Measurements from ENCODE around the gene PRIM2.
"Not testable (repeated sequence)": the region's sequence is repeated elsewhere in the genome, so short reads cannot be mapped to it uniquely, and the experiment has no call there.

Gene PRIM2

DNA sequence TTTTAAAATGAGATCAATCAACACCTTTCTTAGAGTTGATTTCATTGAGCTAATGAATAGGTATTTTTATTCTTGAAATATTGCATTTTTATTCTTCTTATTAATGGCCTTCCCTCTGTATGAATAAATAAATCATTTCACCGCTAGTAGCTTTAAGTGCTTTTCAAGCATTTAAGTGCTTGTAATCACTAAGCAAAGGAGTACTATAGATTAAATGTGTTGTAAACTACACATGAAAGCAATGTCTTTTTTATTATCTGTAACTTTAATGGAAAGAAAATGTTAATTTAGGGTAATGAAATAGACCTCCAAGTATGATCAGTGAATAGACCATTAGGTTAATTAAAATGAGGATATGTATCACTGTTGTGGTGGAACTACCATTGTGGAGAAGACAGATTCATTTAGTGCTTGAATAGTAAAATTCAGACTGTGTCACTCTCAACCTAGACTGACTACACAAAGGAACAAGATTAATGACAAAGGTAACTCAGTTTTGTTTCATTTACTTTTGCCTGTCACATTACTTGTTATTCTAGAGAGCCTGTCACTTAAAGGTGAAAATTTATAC, 132.2 kb downstream of the PRIM2 start:
- not testable (repeated sequence) for DNase-seq (ENCODE audit: low read depth)

DNA sequence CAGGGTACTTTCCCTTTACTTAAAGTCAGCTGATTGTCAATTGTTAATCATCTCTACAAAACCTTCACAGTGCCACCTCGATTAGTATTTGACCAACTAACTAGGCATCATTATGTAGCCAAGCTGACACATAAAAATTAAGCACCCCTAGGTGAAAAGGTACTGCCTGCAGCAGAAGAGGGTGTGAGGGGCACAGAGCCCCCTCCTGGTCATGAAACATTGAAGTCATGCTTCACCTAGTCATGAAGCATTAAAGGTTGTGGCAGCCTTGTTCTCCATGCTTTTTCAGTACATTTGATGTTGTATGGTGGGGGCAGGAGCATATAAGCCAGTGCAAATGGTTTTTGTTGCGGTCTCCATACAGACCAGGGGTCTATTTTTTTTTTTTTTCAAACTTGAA, 142.4 kb downstream of the PRIM2 start:
- not testable (repeated sequence) for DNase-seq (ENCODE audit: low read depth)

DNA sequence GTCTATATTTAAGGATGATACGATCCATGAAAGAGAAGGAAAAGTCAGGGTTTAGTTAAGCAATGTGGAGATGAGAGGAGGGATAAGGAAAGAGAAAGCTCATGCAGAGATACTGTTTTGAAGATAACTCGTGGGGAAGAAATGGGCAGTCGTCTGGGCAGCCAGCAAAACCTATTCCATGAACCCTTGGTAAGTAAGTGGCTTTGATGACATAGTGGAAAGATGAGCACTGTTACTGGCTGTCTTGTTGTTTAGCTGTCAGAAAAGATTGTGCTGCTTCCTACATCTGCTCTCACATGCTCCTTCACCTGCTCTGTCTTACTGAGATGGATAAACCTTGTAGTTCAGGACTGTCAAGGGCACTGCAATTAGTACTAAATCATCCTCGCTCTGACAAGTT, 143.6 kb downstream of the PRIM2 start:
- not testable (repeated sequence) for DNase-seq (ENCODE audit: low read depth)

DNA sequence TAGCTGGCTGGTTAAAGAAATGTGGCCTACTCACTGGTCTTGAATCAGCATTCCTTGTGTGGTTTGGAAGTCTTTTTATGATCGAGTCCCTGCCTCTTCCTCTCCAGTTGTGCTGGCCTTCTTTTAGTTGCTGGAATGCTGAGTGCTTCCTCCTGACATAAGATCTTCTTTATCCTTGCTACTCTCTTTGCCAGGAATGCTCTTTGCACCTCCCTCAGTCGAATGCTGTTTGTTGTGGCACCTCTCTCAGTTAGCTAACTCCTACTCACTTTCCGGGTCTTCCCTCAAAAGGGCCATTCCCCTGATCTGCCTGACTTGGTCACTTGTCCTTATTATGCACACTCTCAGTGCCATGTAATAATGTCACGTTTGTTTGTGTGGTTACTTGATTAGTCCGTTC, 146.4 kb downstream of the PRIM2 start:
- not testable (repeated sequence) for DNase-seq (ENCODE audit: low read depth)

DNA sequence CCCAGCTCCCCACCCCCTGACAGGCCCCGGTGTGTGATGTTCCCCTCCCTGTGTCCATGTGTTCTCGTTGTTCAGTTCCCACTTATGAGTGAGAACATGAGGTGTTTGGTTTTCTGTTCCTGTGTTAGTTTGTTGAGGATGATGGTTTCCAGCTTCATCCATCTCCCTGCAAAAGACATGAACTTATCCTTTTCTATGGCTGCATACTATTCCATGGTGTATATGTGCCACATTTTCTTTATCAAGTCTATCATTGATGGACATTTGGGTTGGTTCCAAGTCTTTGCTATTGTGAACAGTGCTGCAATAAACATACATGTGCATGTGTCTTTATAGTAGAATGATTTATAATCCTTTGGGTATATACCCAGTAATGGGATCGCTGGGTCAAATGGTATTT, 148.5 kb downstream of the PRIM2 start:
- DNase-seq (ENCODE audit: low read depth): not testable (repeated sequence)

DNA sequence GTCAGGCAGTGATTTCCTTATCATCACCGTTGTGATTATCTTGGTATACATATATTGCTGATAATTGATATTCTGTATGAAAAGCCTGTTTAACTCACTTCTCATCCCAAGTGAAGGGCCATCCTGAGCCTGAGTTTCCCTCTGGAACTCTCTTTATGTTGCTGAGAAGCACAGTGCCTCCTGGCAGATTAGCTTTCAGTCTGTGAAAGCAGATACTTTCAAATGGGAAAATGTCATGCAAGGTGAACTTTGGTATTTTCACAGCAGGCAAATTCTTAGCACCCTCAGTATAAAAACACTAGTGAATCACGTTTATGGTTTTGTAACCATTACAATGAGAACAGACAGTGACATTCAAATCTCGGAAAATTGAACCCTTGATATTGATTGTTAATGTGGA, 151.6 kb downstream of the PRIM2 start:
- no peak for DNase-seq (ENCODE audit: low read depth)

DNA sequence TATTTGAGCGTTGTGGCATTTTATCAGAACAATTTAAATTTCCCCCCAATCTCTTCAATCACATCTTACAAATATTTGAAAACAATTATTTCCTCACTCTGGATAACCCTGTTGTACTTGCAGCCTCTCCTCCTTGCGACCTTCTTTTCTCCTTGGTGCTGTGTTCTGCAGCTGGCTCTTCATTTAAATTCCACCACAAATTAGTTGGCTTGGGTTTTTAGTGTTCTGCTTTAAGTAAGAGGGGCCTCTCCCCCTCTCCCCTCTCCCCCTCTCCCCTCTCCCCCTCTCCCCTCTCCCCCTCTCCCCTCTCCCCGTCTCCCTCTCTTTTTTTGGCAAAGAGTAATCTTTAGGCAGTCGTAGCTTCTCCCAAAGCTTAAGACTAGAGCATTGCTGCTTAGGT, 152.7 kb downstream of the PRIM2 start:
- DNase-seq (ENCODE audit: low read depth): not testable (repeated sequence)

DNA sequence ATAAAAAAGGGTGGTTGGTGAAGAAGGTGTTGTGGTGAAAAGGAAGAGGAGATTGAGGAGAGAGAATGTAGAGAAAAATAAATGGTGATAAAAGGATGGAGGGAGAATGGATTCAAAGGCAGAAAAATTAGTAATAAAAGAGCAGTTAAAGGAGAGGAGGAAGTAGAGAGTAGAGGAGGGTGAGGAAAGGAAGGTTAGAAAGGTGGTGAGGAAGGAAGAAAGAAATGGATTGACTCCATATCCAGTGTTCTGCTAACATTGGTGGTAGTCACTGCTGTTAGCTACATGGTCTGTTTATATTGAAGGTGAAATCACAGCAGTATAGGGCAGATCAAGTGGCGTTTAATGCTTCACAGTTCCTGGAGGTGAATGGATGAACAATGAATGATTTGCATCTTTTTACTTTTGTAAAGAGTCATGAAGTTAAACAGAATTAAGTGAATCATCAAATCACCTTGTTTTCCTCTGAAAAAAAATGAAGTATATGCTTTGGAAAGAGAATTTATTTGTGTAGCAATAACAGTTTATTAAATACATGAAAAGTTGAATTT, 154.0 kb downstream of the PRIM2 start:
- not testable (repeated sequence) for DNase-seq (ENCODE audit: low read depth)

DNA sequence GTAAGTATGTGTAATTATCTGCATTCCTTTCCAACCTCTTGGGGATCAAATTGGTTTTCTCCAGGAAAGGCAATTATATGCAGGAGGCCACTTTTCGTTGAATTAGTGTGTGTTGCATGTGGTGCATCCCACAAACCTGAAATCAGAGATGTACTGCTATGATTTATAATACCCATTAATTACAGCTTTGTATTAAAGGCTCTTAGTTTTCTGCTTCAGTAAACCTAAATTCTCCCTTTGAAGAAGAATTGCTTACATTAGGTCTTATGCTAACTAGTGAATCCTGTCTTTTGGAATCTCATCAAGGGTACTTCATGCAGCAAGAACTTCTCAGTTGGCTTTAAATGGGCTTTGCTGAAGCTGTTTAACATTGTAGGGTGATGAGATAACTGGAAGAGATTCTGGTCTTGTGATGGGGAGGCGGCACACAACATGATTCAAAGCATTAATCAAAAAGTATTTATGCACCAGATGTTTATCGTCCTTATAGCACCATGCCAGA, 155.5 kb downstream of the PRIM2 start:
- DNase-seq (ENCODE audit: low read depth): not testable (repeated sequence)

DNA sequence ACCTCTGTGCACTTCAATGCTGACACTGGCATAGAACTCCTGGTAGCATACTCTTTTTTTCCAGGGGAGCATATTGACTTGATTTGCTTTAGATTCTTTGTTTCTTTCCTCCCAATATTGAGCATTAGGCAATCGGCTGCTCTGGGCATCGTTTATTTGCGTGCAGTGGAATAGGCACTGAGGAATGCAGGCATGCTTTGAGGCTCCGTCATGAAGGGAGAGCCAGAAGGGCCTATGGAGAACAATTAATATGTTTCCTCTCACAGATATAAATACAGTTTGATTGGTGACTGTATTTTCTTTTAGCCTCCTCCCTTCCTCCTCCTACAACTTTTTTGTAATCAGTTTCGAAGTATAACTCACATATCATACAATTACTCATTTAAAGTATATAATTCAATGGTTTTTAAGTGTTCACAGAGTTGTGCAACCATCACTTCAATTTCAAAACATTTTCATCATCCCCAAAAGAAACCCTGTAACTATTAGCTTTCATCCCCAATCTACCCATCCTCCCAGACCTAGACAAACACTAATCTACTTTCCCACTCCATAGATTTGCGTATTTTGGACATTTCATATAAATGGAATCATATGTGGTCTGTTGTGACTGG, 157.5 kb downstream of the PRIM2 start:
- DNase-seq (ENCODE audit: low read depth): not testable (repeated sequence)

DNA sequence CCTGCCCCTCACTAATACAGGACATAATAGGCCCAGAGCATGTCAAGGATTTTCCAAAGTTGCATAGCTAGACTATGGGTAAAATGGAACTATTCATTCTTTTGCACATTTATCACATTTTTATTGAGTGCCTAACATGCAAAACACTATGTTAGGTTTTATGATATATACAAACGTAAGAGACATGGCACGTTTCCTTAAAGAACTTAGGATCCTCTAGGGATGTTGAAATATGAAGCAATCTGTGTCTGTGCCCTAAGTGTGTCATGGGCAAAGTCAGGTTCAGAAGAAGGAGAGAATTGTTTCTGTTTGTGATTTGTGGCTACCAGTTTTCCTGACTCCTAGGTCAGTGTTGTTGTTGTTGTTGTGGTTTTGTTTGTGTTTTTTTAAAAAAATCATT, 158.2 kb downstream of the PRIM2 start:
- not testable (repeated sequence) for DNase-seq (ENCODE audit: low read depth)

DNA sequence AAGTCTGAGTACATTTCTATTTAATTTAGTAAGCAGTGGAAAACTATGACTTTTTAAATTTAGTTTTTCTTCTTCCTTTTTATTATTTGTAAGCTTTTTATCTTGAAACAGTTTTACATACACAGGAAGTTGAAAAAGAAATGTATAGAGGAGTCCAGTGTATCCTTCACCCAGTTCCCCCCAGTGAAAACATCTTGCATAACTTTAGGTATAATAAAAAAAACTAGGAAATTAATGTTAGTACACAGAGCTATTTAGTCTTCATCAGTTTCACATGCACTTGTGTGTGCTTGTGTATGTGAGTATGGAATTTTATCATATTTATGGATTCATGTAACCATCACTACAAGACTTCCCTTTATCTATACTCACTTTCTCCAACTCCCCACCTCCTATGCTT, 162.8 kb downstream of the PRIM2 start:
- DNase-seq (ENCODE audit: low read depth): not testable (repeated sequence)

DNA sequence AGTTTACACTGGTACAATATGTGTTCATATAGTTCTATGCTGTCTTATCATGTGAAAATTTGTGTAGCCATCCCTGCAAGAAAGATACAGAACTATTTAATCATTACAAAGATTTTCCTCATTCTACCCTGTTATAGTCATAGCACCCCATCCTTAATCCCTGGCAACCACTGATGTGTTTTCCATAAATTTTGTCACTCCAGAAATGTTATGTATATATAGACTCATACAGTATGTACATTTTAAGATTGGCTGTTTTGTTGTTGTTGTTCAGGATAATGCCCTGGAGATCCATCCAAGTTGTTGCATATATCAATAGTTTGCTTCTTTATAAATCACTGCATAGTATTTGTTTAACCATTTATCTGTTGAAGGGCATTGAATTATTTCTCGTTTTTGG, 163.7 kb downstream of the PRIM2 start:
- DNase-seq (ENCODE audit: low read depth): not testable (repeated sequence)

DNA sequence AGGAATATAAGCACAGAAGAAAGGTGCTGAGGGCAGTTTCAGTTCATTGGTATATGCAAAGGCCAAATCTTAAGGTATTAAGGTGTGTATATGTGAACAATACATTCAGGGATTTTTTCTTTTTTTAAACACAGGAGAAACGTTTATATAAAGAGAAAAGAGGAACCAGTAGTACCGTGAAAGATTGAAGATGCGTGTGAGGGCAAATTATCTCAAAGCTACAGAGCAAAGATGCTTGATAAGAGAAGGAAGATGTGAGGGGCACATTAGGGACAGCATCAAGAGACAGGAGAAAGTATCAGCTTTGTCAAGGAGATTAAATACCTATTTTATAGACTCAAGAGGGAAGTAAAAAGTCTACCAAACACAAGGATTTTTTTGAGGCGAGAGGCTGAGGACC, 165.0 kb downstream of the PRIM2 start:
- not testable (repeated sequence) for DNase-seq (ENCODE audit: low read depth)

DNA sequence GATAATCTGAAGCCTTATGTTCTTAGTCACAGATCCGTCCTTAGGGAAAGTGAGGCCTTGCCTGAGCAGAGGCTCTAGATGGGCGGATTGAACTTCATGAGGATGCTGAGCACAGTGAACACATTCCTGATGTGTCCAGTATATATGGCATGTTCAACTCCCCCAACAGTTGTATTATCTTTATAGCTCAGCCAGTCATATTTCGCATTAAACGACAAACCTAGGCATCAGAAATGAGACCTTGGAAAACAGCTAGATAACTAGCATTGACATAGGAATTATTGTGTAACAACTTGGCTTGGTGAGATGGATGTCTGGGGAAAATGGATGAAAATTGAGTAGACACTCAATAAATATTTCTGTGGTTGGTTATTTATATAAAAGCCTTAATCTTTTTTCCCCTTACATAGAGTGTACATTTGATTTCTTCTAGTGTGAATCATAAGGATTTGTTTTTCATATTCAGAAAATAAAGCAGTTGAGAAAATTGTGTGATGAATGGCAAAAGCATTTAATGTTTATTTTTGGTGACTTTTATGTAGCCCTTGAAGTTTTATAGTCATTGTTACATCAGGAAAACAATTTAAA, 169.2 kb downstream of the PRIM2 start:
- DNase-seq (ENCODE audit: low read depth): not testable (repeated sequence)

DNA sequence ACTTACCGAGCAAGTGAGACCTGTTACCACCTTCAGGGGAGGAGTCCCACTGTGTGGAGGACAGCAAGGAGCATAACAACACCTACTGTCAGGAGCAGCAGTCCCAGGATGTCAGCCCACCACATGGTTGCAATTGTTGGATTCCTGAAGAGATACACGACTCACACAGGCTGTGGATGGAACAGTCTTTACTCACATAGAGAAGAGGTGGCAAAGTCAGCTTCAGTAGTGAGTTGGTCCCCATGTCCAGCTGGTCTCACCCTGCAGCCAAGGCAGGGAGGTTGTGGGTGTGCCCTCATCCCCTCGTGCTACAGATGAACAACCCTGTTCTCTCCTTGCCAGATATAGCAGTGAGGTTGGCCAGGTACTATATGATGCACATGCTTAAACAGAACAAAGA, 171.1 kb downstream of the PRIM2 start:
- not testable (repeated sequence) for DNase-seq (ENCODE audit: low read depth)

DNA sequence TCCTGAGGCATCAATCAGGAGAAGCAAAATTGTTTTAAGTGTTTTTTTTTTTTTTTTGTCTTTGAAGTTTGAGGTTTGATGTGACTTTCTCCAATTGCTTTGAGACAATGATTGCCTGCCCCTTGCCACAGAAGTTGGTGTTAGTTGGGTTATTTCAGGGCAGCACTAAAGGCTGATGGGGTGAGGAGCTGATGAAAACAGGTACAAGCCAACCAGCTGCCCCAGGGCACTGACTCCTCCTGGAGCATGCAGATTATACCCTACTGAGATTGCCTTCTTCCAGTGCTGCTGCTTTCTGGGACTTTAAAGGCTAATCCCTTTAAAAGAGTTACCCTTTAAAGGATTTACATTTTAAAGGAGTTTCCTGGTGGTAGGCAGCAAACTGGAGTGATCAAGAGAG, 172.5 kb downstream of the PRIM2 start:
- not testable (repeated sequence) for DNase-seq (ENCODE audit: low read depth)

DNA sequence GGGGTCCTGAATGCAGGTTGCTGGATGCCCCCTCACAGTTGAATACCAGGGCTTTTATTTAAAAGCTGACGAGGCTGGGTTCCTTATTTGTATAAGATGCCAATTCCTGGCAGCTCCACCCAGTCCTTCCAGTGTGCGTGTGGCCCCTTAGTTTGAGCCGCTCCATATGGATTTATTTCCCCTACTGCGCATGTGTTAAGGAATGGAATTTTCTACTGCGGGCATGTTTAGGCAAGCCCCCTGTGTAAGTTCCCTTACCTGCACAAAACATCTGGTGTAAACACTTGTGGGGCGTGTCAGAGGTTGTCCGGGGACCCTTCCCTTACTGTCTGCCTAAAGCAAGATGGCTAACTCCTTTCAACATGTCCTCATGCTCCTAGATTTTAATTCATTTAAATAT, 174.4 kb downstream of the PRIM2 start:
- DNase-seq (ENCODE audit: low read depth): not testable (repeated sequence)

DNA sequence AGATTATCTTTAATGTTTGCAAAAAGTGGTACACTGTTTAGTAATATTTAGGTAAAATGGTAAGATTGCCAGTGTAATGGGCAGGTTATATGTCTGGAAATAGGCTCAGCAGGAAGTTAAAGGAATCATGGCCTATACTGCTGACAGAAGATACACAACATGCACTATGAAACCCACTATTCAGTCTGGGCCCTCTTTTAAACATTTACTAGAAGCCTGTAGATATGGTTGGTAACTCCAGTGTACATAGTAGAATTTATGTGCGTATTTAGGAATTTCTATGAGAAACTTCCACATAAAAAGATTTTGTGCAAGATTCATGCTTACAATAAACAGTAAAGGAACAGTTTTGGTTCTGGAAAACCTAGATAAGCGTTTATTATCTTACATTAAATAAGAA, 178.8 kb downstream of the PRIM2 start:
- DNase-seq (ENCODE audit: low read depth): not testable (repeated sequence)

DNA sequence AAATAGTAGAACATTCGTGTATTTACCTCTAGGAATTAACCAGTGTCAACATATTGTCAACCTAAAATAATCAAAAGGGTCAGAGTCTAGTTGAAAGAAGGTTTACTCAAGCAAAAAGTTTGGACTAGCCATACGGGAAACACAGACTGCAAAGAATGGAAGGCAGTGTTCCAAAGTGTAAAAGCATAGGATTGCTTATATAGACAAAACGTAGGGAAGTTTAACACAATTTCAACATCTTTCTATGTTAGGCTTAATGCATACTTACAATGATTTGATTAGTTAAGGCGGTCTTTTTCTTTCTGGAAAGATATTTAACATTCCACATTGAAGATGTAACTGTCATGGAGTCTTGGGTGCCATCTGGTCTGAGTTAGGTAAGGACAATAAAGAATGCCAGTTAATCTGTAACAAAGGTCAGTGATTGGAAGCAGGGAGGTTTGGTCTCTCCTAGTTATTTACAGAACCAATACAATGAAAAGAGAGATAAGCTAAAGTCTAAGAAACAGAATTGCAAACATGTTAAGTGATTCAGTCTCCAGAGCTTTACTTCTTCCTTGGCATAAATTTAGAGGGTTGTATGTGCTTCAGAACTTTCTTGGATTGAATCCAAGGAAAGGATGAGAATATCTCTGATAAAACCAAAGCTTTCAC, 183.1 kb downstream of the PRIM2 start:
- DNase-seq (ENCODE audit: low read depth): not testable (repeated sequence)

DNA sequence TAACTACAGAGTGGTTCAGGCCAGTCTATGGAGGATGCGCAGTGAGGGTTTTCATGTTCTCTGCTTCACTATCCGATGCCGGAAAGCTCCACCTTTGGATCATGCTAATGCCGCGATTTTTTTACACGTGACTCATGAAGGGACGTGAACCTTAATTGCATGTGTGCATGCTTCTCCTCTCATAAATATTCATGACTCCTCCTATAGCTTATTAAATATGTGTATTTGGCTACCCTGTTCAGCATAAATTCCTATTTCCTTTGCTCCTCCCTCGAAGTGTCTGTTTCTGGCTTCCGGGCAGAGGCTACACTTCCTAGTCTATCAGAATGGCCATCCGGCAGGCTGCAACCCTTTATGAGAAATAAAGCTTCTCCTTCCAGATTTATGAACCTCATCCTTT, 185.0 kb downstream of the PRIM2 start:
- DNase-seq (ENCODE audit: low read depth): not testable (repeated sequence)

DNA sequence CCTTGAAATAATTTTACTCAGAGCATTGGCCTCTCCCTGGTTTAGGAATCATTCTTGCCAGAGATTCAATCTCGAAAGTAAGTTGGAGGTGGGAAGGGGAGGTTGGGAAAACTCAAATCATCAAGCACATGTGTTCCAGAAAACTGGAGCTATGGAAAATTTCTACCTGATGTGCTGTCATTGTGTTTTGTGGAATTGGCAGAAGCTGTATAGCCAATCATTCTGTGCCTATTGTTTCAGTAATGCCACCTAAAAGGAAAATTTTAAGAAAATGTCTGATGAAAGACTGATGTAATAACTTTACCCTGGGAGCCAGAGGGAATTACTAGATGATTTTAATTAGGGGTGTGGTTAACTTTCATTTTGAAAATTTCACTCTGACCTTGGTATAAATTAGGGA, 187.8 kb downstream of the PRIM2 start:
- not testable (repeated sequence) for DNase-seq (ENCODE audit: low read depth)

DNA sequence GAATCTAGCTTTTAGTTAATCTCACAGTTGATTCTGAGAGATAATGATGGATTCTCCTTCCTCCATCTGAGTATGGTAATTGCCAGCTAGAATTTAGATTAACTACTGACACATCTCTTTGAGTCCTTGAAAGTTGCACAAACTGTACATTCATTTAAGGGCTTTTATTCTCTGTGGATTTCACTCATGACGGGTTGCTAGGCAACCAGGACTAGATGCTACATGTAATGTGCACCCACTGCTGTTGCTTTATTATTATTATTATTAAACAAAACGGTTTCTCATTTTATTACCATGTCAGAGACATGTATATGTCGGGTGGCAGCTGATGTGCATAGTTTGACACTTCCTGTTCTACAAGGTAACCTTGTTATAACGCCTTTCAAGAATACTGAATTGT, 193.0 kb downstream of the PRIM2 start:
- DNase-seq (ENCODE audit: low read depth): not testable (repeated sequence)

Data from stimulated activated CD8-positive, alpha-beta memory T cell treated with anti-CD3 and anti-CD28 coated beads, Interleukin-15, amount 100 ng/mL, for 24 hours (primary cell).